NCI-H774 (cell line): ENCODE measurements around the gene UNC5B.
"Not testable (repeated sequence)": the region's sequence is repeated elsewhere in the genome, so short reads cannot be mapped to it uniquely, and the experiment has no call there.

Experiments used
- DNase-seq: peaks from one replicate; lab custom pipeline; 2025; lab: John Stamatoyannopoulos, UW

UNC5B gene

DNA sequence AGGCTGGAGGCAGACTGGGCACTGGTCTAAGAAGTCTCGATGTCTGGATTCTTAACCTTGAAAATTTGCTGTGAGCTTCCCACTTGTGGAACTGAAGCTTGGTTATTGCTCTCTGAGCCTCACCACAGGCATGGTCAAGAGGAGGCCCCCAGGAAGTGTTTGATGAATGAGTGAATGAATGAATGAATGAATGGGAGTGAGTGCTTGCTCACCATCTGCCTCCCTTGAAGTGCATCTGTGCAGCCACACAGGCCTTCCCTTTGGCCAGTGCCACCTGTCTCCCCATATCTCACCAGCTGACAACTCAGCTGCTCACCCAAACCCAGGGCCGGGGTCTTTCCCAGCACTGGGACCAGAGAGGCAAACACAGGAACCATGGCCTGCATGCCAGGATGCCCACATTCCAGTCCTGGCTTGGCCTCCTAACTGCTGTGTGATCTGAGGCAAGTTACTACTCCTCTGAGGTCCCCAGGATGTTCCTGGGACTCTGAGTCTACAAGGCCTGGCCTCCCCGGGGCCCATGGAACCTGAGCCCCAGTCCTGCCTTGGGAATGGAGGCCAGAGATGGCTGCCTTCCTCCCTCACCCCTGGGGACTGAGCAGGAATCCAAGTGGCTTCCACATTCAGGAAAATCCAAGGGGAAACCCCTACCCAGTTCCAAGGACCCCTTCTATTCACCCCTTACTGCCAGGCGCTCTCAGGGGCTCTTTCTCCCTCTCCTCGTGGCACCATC is 55.3 kb downstream of the UNC5B start:
- no peak for DNase-seq

DNA sequence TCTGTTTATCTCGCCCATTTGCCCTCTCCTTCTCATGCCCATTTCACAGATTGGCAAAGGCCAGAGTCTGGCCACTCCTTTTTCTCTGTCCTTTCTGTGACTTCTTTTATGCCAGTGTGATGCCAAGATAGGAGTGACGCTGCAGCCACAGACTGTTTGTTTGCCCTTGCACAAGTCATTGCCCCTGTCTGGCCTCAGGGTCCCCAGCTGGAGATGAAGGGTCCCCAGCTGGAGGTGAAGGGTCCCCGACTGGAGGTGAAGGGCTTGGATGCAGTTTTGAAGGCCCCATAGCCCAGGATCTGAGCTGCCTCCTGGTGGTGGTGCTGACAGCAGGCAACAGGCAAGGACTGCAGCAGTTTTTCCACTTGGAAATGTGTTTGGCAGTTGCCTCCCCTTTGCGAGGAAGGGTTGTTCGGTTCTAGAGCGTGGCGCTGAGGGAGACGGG is 55.9 kb downstream of the UNC5B start:
- DNase-seq, result no peak

DNA sequence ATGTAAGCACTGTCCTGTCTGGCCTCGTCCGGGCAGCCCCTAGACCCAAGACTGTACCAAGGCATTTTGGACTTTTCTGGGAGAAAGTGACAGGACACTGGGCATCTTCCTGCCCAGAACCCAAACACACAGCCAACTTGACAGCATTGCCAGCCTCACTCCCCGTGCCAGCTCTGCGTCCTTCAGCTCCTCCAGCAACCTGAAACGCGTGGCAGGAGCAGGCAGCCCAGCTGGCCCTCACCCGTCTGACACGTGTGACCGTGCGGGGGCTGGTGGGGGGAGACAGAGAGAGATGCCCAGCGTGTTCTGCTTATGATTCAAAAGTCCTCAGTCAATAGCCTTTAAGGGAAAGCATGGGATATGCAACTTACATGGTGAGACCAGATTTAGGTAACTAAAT is 56.4 kb downstream of the UNC5B start:
- DNase-seq, result no peak

DNA sequence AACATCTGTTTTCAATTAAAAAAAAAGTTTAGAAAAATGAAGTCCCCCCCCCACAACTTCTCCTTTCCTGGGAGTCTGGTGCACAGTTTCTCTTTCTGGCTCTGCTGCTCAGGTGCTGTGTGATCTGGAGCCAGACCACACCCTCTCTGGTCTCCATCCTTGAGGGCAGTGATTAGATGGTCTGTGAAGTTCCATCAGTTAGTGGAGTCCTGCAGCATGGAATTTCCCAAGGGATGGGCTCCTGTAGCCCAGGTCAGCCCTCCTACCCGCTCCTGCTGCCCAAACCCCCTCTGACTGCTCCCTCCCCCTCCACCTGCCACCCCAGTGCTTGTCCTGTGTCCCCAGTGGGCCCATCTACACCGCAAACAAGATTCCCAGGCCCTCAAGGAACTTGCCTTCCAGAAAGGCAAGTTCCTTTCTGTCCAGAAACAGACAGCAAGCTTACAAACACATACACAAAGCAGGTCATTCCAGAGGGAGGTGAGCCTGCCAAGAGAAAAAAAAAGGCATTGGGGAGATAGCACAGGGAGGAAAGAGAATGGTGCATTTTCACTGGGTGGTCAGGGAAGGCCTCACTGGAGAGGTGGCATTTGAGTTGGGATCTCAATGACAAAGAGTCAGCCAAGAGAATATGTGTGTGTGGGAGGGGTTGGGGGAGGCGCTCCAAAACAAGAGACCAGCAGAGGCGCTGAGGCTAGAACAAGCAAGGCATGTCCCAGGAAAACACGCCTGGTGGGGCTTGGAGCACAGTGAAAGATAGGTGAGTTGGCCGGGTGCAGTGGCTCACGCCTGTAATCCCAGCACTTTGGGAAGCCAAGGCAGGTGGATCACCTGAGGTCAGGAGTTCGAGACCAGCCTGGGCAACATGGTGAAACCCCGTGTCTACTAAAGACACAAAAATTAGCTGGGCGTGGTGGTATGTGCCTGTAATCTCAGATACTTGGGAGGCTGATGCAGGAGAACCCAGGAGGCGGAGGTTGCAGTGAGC is 57.2 kb downstream of the UNC5B start:
- DNase-seq, result no peak

DNA sequence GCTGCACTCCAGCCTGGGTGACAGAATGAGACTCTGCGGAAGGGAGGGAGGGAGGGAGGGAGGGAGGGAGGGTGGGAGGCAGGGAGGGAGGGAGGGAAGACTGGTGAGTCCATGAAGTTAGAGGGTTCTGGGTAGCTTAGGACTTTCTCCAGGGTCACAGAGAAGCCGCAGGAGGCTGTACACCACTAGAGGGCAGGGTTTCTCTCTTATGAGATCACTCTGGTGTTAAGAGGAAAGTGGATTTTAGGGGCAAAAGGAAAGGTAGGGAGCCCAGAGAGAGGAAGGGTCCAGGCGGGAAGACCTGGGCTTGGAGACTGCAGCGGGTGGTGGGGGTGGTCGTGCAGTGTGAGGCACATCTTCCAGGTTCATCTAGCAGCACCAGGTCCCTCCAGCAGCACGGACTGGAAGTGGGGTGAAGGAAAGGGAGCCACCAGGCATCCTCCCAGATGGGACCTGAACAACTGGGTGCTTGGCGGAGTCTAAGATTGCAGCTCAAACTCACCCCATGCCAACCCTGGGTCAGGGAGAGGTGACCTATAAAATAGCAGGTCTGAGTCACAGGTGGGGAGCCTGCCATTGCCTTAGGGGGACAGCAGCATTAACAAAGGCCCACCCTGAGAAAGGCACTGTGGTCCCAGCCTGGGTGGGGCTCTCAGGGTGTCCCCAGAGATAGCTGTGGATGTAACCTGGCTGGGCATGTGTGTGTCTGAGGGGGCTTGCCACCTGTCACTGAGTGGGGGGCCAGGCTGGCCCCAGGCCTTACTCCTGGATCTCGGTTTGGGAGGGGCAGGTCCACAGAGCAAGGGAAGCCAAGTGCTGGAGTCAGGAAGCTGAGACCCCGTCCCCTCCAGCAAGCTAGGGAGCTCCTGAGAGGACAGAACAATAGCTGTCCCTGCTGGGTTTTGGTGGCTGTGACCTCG is 58.2 kb downstream of the UNC5B start:
- peak; percentile 5 for DNase-seq

DNA sequence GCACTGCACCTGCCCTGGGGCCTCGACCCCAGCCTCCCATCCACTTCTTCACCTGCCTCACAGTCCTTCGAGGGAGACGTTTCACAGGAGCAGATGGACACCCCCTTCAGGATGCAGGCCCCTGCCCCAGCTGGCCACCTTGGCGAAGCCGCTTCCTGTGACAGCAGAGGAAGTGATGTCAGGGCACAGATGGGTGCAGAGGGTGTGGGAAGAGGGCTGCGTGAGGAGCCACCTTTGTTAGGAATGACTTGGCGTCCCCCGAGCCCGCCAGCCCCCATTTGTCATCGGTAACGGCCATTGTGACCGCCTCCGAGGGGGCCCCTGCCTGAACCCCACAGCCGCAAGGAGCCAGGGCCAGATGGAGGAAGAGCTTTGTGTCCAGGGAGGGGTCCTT is 59.3 kb downstream of the UNC5B start:
- DNase-seq, result no peak

DNA sequence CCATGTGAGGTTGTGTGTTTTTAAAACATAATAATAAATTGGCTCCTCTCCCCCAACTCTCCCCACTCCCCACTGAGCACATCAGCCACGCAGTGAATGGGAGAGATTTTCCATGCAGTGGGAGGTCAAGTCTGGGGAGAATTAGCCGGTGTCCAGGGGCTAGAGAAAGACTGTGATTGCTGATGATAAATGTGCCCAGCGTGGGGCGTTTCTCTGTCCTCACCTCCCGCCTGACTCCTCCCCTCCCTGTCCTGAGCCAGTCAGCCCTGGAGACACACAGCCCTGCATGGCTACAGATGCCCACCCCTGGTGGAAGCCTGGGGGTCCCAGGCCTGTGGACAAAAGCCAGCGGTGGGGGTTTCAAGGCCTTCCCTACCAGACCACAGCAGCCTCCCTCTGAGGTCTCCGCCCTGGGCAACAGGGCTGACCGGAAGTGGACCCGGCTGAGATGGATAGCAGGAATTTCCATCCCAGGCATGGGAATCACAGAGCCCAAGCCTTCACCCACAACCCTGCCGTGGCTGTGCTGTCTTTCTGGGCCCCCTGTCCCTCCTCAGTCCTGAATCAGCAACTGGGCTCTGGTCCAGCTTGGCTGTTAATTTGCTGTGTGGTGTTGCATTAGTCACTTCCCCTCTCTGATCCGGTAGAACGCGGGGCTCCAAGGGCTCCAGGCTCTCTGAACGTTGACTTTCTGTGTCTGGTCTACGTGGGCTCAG is 59.8 kb downstream of the UNC5B start:
- no peak for DNase-seq

DNA sequence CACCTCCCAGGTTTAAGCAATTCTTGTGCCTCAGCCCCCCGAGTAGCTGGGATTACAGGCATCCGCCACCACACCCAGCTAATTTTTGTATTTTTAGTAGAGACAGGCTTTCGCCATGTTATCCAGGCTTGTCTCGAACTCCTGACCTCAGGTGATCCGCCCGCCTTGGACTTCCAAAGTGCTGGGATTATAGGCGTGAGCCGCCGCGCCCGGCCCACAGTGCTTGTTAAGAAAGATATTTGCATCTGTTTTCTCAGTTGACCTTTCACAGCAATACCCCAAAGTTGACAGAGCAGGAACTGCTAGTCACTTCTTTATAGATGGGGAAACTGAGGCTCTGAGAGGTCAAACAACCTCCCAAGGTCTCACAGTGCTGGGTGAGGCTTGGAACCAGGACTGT is 60.6 kb downstream of the UNC5B start:
- not testable (repeated sequence) for DNase-seq

DNA sequence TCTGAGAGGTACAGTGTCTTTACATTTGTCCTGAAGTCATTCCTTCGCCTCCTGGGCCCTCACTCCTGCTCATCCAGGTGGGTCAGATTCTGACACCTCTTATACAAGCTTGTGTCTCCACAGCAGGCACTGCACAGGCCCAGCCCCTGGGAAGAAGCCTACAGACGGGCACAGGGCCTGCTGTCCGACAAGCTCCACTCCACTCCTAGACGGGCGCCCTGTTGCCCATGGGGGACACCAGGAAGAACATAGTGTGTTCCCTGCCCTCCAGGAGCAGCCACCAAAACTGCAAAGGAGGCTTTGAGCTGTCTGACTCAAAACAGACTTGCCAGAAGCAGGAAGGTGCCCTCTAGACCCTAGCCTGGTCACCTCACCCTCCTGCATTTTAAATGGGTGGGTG is 61.1 kb downstream of the UNC5B start:
- DNase-seq, result no peak

DNA sequence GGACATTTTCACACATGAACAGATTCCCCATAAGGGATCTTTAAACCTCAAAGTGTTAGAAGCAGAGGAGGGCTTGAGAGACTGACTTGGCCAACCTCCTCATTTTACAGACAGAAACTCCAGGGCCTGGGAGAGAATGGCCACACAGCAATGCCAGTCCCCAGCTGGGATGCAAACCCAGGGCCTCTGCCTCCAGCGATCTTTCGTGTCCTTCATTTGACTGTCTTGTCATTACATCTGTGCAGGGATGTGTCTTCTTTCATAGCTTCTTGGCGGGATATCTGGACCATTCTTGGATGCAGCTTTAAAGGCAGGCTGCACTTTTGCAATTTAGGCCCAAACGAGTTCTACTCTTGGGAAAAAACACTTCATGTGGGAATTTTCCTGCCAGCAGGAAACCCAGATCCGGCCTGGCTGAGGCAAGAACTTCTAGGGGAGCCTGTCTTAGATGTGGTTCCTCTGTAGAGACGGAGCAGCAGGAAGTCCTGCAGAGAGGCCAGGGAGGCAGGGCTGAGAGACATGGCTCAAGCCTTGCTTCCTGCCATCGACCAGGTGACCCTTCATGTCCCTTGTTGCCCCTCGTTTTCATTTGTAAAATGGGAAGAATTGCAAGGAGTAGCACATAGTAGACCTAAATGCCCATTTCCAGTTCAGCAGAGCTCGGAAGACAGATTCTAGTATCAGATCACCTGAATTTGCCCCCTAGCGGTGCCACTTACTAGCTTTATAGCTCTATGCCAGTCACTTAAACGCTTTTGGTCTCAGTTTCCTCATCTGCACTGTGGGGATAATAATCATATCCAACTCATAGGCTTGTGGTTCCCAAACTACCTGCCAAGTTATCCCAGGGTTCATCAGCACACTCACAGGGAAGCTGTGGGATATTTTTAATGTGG is 62.8 kb downstream of the UNC5B start:
- no peak for DNase-seq

DNA sequence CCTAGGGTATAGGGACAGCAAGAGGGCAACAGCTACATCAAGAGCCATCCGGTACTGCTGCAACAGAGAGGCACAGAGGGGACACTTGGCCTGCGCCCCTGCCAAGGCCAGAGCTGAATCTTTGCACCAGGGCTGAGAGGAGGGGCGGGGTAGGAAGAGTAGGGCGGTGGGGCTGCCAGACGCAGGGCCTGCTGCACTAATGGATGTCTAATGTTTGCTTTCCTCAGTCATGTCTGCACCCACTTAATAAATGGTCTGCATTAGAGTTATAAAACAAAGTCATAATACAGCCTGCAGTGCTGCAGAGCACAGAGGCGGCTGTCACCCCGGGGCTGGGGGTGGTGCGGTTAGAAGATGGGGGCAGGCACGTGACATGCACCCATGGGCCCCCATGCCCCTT is 64.5 kb downstream of the UNC5B start:
- no peak for DNase-seq

DNA sequence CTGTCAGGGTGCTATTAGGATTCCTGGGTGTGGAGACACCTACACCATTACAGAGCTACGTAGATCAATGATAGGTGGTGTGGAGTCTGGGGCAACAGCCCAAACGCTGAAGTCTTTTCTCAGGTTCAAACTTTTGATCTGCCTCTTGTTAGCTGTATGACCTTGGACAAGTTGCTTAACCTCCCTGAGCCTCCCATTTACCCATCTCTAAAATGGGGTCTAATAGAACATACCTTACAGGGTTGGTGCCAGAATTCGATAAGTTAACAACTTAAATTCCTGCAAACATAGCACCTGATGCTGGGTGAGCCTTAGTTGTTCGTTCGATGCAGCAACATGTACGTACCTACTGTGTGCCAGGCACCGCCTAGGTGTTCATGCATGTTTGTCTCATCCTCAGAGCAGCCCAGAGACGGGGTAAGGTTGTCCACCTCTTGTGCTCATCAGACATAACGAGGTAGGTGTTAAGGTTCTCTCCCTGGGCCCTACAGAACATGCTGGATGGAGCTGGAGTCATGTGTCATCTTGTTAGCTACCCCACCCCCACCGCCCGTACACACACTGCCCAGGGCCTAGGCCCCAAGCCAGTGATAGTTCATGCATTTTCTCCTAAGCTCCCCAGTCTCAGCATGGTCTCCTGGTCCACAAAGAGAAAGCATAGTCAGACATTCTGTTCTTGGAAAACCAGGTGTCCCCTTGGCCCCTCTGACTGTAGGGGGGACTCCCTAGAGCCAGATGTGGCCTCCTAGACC is 65.7 kb downstream of the UNC5B start:
- DNase-seq, result no peak

DNA sequence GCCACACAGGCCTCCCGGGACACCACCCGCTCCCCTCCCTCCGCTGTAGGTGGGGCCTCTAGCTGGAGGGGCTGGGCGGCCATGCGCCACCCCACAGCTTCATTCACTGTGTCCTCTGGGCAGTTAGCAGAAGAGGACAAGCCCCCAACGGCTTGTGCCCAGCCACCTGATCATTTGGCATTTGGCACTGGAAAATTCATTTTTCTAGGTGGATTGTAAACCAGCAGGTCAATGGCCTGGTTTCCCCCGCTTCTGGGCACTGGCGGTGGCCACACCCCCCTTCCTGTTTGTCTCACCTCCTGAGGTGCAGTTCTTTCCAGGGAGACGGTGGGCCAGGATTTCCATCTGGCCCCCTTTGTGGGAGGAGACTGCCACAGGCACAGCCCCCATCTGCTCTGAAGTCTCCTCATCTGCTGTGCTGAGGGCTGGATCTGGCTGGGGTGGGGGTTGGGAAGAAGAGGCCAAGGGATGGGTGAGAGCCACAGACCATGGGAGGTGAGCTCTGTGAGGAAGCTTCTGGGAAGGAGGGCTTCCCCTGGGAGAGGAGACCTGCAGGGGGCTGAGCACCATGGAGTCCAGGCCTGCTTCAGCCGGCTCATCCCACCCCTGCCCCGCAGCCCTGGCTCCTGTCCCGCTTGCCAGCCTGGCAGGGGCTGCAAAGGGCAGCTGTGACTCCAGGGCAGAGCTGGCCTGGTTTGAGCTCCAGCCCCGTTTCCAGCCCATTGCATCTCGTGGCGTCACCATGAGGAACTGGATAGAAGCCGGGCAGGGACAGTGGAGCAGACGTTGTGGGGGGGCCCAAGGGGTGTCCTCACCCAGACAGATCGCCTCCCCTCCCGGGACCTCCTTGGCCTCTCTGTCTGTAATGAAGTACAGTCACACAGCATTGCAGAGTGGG is 66.6 kb downstream of the UNC5B start:
- no peak for DNase-seq

DNA sequence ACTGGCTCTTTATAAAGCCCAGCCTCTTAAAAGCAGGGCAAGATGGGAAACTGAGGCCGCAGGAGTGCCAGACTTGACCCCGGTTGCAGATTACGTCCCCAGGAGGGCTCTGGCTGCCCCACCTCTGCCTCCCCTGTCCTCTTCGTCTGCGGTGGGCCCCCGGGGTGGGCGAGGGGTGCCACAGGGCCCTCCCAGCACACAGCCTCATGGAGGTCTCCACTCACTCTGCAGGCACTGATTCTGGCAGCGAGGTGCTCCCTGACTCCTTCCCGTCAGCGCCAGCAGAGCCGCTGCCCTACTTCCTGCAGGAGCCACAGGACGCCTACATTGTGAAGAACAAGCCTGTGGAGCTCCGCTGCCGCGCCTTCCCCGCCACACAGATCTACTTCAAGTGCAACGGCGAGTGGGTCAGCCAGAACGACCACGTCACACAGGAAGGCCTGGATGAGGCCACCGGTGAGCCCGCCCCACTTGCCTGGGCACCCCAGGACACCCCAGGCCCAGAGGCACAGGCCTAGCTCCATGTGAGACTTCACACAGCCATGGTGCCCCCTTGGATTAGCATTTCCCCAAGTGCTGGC is 67.3 kb downstream of the UNC5B start:
- no peak for DNase-seq

DNA sequence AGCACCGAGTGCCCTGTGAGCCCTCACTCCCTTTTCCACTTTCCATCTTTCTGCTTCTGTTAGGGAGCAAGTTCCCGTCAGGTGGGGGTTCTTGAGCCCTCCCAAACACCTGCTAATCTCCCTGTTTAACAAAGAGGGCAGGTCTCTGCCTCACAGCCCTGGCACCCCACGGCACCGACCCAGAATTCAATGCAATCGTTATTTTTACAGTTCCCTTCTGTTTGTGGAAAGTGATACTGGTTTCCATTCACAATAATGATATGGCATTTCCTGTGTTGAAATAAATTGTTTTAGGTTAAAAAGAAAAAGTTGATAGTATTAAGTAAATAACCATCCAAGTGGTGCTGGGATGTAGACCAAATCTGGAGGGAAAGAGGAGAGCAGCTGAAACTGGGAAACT is 67.8 kb downstream of the UNC5B start:
- DNase-seq, result no peak

DNA sequence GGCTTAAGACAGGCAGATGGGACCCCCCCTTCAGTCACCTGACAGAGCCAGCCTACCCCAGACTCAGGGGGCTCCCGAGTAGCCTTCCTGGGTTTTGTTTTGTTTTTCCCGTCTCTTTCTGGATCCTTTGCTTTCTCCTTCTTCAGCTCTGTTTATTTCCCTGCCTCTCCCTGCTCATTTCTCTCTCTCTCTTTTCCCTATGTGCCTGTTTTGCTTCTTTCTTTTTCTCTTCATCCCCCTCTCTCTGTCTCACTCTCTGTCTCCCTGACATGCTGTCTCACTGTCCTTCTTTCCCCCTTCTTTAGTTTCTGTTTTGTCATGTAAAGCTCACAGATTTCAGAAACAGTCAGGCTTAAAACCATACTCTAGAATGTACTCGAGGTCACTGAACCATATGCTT is 68.5 kb downstream of the UNC5B start:
- DNase-seq, result no peak

DNA sequence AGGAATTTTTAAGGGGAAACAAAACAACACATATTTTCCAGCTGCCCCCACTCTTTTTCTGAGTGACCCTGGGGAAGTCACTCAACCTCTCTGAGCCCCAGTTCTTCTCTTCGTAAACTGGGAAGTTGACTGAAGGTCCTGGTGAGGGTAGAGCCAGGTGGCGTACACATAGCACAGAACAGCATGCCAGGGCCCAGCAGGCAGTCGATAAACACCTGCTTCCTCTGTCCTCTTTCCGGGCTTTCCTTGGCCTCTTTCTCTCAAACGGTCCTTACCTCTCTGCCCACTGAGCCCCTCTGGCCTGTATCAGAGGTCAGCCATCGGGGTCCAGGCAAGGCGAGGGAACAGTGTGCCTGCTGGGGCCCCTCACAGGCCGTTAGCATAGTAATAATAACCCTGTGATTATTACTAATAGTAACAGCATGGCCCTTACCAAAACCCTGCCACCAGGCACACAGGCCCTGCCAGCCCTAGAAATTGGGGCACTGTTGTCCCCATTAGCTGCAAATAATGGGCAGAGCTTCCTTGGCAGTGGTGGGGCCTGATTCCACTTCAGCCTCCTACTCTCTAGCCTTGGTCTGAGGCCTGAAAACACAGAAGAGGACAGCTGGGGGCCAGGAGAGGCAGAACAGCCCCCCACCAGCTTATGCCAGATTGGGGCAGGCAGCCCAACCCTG is 69.4 kb downstream of the UNC5B start:
- DNase-seq, result no peak

DNA sequence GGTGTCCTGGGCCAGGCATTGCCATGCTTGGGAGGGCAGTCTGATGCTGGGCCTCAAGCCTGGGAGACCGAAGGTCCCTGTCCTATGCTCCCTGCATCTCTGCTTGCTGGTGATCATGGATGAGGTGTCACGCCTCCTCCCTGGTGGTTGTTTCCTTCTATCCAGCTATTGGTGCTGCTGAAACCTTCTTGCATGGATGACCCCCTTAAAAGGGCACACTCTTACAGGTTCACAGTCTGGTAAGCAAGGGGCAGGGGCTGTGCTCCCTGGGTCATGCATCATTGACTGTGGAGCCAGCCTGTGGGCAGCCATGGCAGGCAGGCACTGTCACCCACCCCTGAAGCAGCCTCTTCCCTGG is 69.9 kb downstream of the UNC5B start:
- DNase-seq, result no peak
